C4-2B (cell line): ENCODE results near the gene KLRD1.

Source experiments
- ZFX ChIP-seq: fragments of 450-650 bp; IDR thresholded peaks from 2 replicates; pipeline ENCODE4 v1.6.1; 2017
- TF ChIP-seq, protein P1 (sequence below): fragments of 450-650 bp; conservative IDR thresholded peaks from 2 replicates; pipeline ENCODE4 v1.5.1; 2017; ENCODE audit warnings: mild to moderate bottlenecking

DNA sequence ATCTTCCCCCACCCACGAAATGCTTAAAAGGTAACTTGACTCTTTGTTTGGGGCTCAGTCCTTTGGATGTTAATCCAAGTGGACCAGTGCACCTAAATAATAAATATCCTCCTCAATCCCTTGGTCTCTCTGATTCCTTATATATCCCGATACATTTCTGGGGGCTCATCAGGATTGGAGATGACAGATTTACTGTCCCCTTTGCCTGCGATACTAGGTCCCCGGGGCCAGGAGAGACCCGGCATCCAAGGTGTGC is 55.9 kb downstream of the KLRD1 start:
- TF ChIP-seq, protein P1, sequence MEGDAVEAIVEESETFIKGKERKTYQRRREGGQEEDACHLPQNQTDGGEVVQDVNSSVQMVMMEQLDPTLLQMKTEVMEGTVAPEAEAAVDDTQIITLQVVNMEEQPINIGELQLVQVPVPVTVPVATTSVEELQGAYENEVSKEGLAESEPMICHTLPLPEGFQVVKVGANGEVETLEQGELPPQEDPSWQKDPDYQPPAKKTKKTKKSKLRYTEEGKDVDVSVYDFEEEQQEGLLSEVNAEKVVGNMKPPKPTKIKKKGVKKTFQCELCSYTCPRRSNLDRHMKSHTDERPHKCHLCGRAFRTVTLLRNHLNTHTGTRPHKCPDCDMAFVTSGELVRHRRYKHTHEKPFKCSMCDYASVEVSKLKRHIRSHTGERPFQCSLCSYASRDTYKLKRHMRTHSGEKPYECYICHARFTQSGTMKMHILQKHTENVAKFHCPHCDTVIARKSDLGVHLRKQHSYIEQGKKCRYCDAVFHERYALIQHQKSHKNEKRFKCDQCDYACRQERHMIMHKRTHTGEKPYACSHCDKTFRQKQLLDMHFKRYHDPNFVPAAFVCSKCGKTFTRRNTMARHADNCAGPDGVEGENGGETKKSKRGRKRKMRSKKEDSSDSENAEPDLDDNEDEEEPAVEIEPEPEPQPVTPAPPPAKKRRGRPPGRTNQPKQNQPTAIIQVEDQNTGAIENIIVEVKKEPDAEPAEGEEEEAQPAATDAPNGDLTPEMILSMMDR = no peak
- no peak for TF ChIP-seq ZFX
